Liver (tissue), 9 donors: Measurements from ENCODE around the gene WWOX. TPM values are rescaled to one million over a fixed set of nuclear protein-coding genes. Genes with fewer than 3 reads are reported as not detected.
"Not testable (repeated sequence)": the region's sequence is repeated elsewhere in the genome, so short reads cannot be mapped to it uniquely, and the experiment has no call there.

Experiments used
- DNase-seq: peaks from one replicate; pipeline ENCODE4 v3.0.0-alpha.2; 2017; ENCODE audit warnings: low spot score
- H3K27ac ChIP-seq, 2 donors: one replicate each; pipeline ENCODE4 v1.7.0; 2013; ENCODE audit warnings: inconsistent platforms in 2 of 2, low read length in 2 of 2, control low read depth in 1 of 2, low read depth in 1 of 2, mild to moderate bottlenecking in 1 of 2
- H3K27me3 ChIP-seq, 4 donors: one replicate each; pipeline versions ENCODE4 v1.6.1 to v1.7.0; 2013; ENCODE audit warnings: low read length in 3 of 4, inconsistent platforms in 1 of 4, mild to moderate bottlenecking in 1 of 4, moderate library complexity in 1 of 4; ENCODE audit not compliant: control insufficient read depth in 4 of 4, insufficient read depth in 4 of 4
- H3K36me3 ChIP-seq, 4 donors: one replicate each; pipeline versions ENCODE4 v1.6.1 to v1.7.0; 2013; ENCODE audit warnings: low read length in 3 of 4, mild to moderate bottlenecking in 3 of 4, low read depth in 1 of 4, moderate library complexity in 1 of 4; ENCODE audit not compliant: control insufficient read depth in 4 of 4, insufficient read depth in 3 of 4
- H3K4me1 ChIP-seq, 4 donors: one replicate each; pipeline versions ENCODE4 v1.6.1 to v1.7.0; 2013; ENCODE audit warnings: low read length in 3 of 4, mild to moderate bottlenecking in 3 of 4, moderate library complexity in 1 of 4; ENCODE audit not compliant: control insufficient read depth in 4 of 4, insufficient read depth in 4 of 4
- H3K4me3 ChIP-seq, 3 donors: one replicate each; pipeline versions ENCODE4 v1.6.1 to v1.7.0; 2013; ENCODE audit warnings: low read length in 3 of 3, control low read depth in 1 of 3, low read depth in 1 of 3, mild to moderate bottlenecking in 1 of 3
- H3K9ac ChIP-seq, 2 donors: one replicate each; pipeline ENCODE4 v1.7.0; 2013; ENCODE audit warnings: low read length in 2 of 2, mild to moderate bottlenecking in 2 of 2, moderate library complexity in 2 of 2, control low read depth in 1 of 2, low read depth in 1 of 2
- H3K9me3 ChIP-seq, 4 donors: one replicate each; pipeline versions ENCODE4 v1.6.1 to v1.7.0; 2013; ENCODE audit warnings: low read length in 3 of 4; ENCODE audit not compliant: control insufficient read depth in 4 of 4
- EGR1 ChIP-seq, 2 donors: IDR thresholded peaks; 2 replicates each; pipeline ENCODE4 v1.6.1; 2016 to 2018; ENCODE audit warnings: antibody characterized with exemption in 2 of 2, low read depth in 2 of 2
- FOXA1 ChIP-seq: IDR thresholded peaks from 2 replicates; pipeline ENCODE4 v1.6.1; 2016; ENCODE audit warnings: antibody characterized with exemption
- FOXA2 ChIP-seq: IDR thresholded peaks from 2 replicates; pipeline ENCODE4 v1.6.1; 2016; ENCODE audit warnings: antibody characterized with exemption
- GABPA ChIP-seq, 2 donors: IDR thresholded peaks in 1 of 2; conservative IDR thresholded peaks in 1 of 2; 2 replicates each; pipeline ENCODE4 v1.6.1; 2016; ENCODE audit warnings: antibody characterized with exemption in 2 of 2, mild to moderate bottlenecking in 1 of 2, moderate library complexity in 1 of 2
- HNF4A ChIP-seq, 2 donors: conservative IDR thresholded peaks; 2 replicates each; pipeline ENCODE4 v1.6.1; 2016; ENCODE audit warnings: antibody characterized with exemption in 2 of 2, mild to moderate bottlenecking in 2 of 2
- HNF4G ChIP-seq: IDR thresholded peaks from 2 replicates; pipeline ENCODE4 v1.6.1; 2016; ENCODE audit warnings: antibody characterized with exemption
- JUND ChIP-seq, 2 donors: IDR thresholded peaks; 2 replicates each; pipeline ENCODE4 v1.6.1; 2016; ENCODE audit warnings: antibody characterized with exemption in 2 of 2
- RAD21 ChIP-seq, 2 donors: IDR thresholded peaks; 2 replicates each; pipeline ENCODE4 v1.6.1; 2016; ENCODE audit warnings: antibody characterized with exemption in 2 of 2, mild to moderate bottlenecking in 2 of 2
- RXRA ChIP-seq, 2 donors: IDR thresholded peaks; 2 replicates each; pipeline ENCODE4 v1.6.1; 2017 to 2018; ENCODE audit warnings: antibody characterized with exemption in 2 of 2, mild to moderate bottlenecking in 1 of 2
- SP1 ChIP-seq: IDR thresholded peaks from 2 replicates; pipeline ENCODE4 v1.6.1; 2018; ENCODE audit warnings: antibody characterized with exemption, mild to moderate bottlenecking
- TAF1 ChIP-seq: conservative IDR thresholded peaks from 2 replicates; pipeline ENCODE4 v1.6.1; 2016; ENCODE audit warnings: antibody characterized with exemption, mild to moderate bottlenecking
- YY1 ChIP-seq: IDR thresholded peaks from 2 replicates; pipeline ENCODE4 v1.6.1; 2016; ENCODE audit warnings: antibody characterized with exemption, mild to moderate bottlenecking
- WGBS: extraction: QIAGEN DNeasy Blood & Tissue Kit; methylation state at CpG from one replicate; pipeline ENCODE4 v1.1.7; 2013; 5-methylcytosine and 5-hydroxymethylcytosine counted together
- polyA plus RNA-seq, 2 donors: library from polyadenylated mRNA; stranded (reverse) in 1 of 2; unstranded in 1 of 2; fragments of 200-250 nt in 1 of 2; fragments of >200 nt in 1 of 2; fragmentation: Nextera tagmentation in 1 of 2; extraction: Ambion mirVana in 1 of 2; gene quantifications; one replicate each; pipeline versions ENCODE4 v1.2.1 to v1.2.3, GENCODE V29; 2013 to 2015
- total RNA-seq, 2 donors: library from RNA; depleted of rRNA; stranded (reverse); fragments of >200 nt; gene quantifications; one replicate each; pipeline ENCODE4 v1.2.3, GENCODE V29; 2014
- TF ChIP-seq, protein P1 (sequence below): IDR thresholded peaks from 2 replicates; pipeline ENCODE4 v1.6.1; 2016; ENCODE audit warnings: antibody characterized with exemption
- TF ChIP-seq, protein P2 (sequence below): IDR thresholded peaks from 2 replicates; pipeline ENCODE4 v1.6.1; 2016; ENCODE audit warnings: antibody characterized with exemption, mild to moderate bottlenecking
- TF ChIP-seq, protein P3 (sequence below): IDR thresholded peaks from 2 replicates; pipeline ENCODE4 v1.6.1; 2016; ENCODE audit warnings: antibody characterized with exemption
- TF ChIP-seq, protein P4 (sequence below): IDR thresholded peaks from 2 replicates; pipeline ENCODE4 v1.6.1; 2016; ENCODE audit warnings: antibody characterized with exemption
- donor health status: healthy.
- donor health status: healthy.
- donor health status: healthy.
- donor health status: healthy.
- donor health status: healthy.

Gene WWOX
- total and polyA plus RNA-seq, 4 donors = 9.8 to 46.0 (median 15.3) TPM

DNA sequence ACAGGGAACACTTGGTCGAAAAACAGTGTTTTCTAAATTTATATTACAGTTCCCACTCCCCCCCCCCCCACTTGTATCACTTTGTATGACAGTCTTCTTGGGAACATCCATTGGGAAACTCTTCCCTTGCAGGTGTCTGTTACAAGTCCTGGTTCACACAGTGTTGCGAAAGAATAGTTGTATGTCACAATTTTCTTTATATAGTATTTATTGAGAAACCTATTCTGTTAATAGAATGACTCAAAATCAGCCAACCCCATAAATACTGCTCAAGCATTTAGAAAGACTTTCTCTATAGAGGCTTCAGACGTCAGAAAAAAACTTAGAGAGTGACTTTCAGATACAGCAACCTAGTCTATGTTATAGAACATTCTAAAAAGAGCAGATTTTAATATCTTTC lies 414.4 kb downstream of the WWOX start:
- no peak for DNase-seq
- no peaks in the 10 kb centered on the region for H3K9me3 ChIP-seq
- H3K36me3 ChIP-seq = no peaks in the 10 kb centered on the region
- H3K27me3 ChIP-seq = no peaks in the 10 kb centered on the region
- H3K9ac ChIP-seq = no peak overlapping the region
- TF ChIP-seq, protein P1, sequence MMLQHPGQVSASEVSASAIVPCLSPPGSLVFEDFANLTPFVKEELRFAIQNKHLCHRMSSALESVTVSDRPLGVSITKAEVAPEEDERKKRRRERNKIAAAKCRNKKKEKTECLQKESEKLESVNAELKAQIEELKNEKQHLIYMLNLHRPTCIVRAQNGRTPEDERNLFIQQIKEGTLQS = no peak
- H3K27ac ChIP-seq = no peak overlapping the region
- no peak overlapping the region for H3K4me3 ChIP-seq
- no peaks in the 10 kb centered on the region for H3K4me1 ChIP-seq
- 89% methylated on average over 3 of the region's 3 CpGs for WGBS

DNA sequence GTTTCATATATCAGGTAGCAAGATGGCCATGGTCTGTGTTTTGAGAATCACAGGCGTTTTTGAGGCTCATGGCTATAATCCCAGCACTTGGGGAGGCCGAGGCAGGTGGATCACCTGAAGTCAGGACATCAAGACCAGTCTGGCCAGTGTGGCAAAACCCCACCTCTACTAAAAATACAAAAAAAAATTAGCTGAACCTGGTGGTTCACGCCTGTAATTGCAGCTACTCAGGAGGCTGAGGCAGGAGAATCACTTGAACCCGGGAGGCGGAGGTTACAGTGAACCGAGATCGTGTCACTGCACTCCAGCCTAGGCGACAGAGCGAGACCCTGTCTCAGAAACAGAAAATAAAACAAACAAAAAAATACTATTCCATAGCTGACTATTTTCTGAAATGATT lies 415.4 kb downstream of the WWOX start:
- not testable (repeated sequence) for DNase-seq, H3K27ac ChIP-seq, H3K9me3 ChIP-seq, H3K9ac ChIP-seq, H3K4me1 ChIP-seq, H3K4me3 ChIP-seq, H3K27me3 ChIP-seq, H3K36me3 ChIP-seq
- WGBS = 95% methylated on average over 9 of the region's 9 CpGs

DNA sequence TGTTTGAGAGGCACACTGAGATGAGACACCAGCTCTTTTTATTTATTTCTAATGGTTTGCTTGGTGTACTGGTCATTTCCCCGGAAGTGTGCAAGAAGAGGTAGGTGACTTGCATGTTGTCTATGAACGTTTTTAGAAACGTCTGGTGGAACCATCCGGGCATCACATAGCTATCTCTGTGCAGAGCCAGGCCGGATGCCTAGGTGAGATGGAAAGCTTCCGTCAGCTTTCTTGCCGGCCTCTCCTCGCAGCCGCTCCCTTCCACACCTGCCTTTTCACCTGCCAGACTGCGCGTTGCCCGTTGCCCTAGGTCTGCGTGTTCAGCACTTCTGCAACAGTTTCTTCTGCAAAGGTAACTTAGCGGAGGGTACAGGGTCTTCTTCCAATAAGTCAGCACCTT lies 416.0 kb downstream of the WWOX start:
- no peak for DNase-seq
- Histone ChIP-seq H3K9ac (no peak overlapping the region), H3K4me1 (no peaks in the 10 kb centered on the region), H3K9me3 (no peaks in the 10 kb centered on the region), H3K27me3 (no peaks in the 10 kb centered on the region), H3K36me3 (no peaks in the 10 kb centered on the region), H3K4me3 (no peak overlapping the region), H3K27ac (no peak overlapping the region)
- TF ChIP-seq JUND (IDR thresholded peaks at IDR 0.05) (no peak), RXRA (IDR thresholded peaks at IDR 0.05) (no peak)
- TF ChIP-seq, protein P2, sequence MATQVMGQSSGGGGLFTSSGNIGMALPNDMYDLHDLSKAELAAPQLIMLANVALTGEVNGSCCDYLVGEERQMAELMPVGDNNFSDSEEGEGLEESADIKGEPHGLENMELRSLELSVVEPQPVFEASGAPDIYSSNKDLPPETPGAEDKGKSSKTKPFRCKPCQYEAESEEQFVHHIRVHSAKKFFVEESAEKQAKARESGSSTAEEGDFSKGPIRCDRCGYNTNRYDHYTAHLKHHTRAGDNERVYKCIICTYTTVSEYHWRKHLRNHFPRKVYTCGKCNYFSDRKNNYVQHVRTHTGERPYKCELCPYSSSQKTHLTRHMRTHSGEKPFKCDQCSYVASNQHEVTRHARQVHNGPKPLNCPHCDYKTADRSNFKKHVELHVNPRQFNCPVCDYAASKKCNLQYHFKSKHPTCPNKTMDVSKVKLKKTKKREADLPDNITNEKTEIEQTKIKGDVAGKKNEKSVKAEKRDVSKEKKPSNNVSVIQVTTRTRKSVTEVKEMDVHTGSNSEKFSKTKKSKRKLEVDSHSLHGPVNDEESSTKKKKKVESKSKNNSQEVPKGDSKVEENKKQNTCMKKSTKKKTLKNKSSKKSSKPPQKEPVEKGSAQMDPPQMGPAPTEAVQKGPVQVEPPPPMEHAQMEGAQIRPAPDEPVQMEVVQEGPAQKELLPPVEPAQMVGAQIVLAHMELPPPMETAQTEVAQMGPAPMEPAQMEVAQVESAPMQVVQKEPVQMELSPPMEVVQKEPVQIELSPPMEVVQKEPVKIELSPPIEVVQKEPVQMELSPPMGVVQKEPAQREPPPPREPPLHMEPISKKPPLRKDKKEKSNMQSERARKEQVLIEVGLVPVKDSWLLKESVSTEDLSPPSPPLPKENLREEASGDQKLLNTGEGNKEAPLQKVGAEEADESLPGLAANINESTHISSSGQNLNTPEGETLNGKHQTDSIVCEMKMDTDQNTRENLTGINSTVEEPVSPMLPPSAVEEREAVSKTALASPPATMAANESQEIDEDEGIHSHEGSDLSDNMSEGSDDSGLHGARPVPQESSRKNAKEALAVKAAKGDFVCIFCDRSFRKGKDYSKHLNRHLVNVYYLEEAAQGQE = no peak
- 97% methylated on average over 14 of the region's 14 CpGs for WGBS

DNA sequence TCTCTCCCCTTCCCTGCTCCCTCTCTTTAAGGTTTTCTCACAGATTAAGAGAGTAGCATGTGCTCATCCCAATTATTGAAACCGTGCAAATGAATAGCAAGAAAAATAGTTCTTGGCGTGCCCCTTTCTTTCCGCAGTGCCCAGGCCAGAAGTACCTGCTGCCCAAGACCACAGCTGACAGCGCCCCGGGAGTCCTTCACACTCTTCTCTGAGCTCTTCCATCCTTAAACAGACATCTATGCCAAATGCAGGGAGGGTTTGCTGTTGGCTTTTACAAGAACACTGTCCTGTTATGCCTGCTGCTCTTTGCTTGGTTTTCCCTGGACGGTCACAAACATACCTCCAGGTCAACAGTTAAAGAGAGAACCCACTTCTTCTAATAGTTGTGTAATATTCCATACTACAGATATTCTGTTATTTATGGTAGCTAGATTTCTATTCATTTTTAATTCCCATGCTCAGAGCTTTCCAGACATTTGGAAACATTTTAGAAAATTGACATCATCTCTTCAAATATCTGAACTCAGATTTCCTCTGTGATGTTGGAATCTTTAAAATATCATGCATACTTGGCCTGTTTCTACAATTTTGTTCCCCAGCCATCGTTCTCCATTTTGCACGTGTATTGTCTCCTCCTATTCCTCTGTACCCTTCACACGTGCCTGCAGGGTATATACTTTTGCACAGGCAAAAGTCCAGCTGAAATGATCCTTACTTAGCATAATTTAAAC lies 416.7 kb downstream of the WWOX start:
- 94% methylated on average over 9 of the region's 9 CpGs for WGBS
- TF ChIP-seq SP1 (no peak), FOXA2 (no peak), EGR1 (IDR thresholded peaks at IDR 0.05; ENCODE audit: low read depth in 2 of 2) (no peak), HNF4G (no peak), FOXA1 (no peak), YY1 (no peak), TAF1 (no peak), HNF4A (conservative IDR thresholded peaks at IDR 0.05) (no peak), JUND (IDR thresholded peaks at IDR 0.05) (no peak), GABPA (IDR thresholded peaks at IDR 0.05 in 1 of 2, conservative IDR thresholded peaks at IDR 0.05 in 1 of 2) (no peak), RAD21 (IDR thresholded peaks at IDR 0.05) (no peak)
- TF ChIP-seq, protein P1 = no peak
- TF ChIP-seq, protein P3, sequence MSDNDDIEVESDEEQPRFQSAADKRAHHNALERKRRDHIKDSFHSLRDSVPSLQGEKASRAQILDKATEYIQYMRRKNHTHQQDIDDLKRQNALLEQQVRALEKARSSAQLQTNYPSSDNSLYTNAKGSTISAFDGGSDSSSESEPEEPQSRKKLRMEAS = no peak
- TF ChIP-seq, protein P4, sequence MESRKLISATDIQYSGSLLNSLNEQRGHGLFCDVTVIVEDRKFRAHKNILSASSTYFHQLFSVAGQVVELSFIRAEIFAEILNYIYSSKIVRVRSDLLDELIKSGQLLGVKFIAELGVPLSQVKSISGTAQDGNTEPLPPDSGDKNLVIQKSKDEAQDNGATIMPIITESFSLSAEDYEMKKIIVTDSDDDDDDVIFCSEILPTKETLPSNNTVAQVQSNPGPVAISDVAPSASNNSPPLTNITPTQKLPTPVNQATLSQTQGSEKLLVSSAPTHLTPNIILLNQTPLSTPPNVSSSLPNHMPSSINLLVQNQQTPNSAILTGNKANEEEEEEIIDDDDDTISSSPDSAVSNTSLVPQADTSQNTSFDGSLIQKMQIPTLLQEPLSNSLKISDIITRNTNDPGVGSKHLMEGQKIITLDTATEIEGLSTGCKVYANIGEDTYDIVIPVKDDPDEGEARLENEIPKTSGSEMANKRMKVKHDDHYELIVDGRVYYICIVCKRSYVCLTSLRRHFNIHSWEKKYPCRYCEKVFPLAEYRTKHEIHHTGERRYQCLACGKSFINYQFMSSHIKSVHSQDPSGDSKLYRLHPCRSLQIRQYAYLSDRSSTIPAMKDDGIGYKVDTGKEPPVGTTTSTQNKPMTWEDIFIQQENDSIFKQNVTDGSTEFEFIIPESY = no peak

More for the DNA sequence above, 416.7 kb downstream of the WWOX start:
- H3K36me3 ChIP-seq = no peaks in the 10 kb centered on the region
- no peaks in the 10 kb centered on the region for H3K4me1 ChIP-seq
- no peak overlapping the region for H3K9ac ChIP-seq
- no peaks in the 10 kb centered on the region for H3K9me3 ChIP-seq
- no peak for DNase-seq
- H3K27ac ChIP-seq = no peak overlapping the region
- H3K4me3 ChIP-seq = no peak overlapping the region
- no peaks in the 10 kb centered on the region for H3K27me3 ChIP-seq
